ENCODE results near the gene GALNT10. TPM values are rescaled to one million over a fixed set of nuclear protein-coding genes. Genes with fewer than 3 reads are reported as not detected.

The GALNT10 gene
- polyA plus RNA-seq, 1 of the 3 experiments (the other 2 are of a cell fraction) = 56.3 TPM

GRCh38 chr5:154446195-154447088 is 255.9 kb downstream of the GALNT10 start (continued):
- TF ChIP-seq USF2 (IDR thresholded peaks at IDR 0.05; ENCODE audit: borderline replicate concordance, low read depth, low read length) (no peak), REST (IDR thresholded peaks at IDR 0.05; ENCODE audit: low read depth, low read length) (peak; percentile 75), NFIC (IDR thresholded peaks at IDR 0.05; ENCODE audit: borderline replicate concordance) (no peak), RAD21 (IDR thresholded peaks at IDR 0.05; ENCODE audit: low read length) (no peak), TCF12 (IDR thresholded peaks at IDR 0.05) (peak; percentile 36; the same call in 1 of the 2 replicates), FOSL2 (IDR thresholded peaks at IDR 0.05; ENCODE audit: borderline replicate concordance, low read depth) (no peak), EP300 (IDR thresholded peaks at IDR 0.05; ENCODE audit: borderline replicate concordance in 1 of 2, low read depth in 1 of 2, low read length in 1 of 2) (no peak), ELF1 (IDR thresholded peaks at IDR 0.05) (no peak)

- Histone ChIP-seq H3K36me3 (replicated peaks in 1 of 2; ENCODE audit: control insufficient read depth in 1 of 2, insufficient read depth in 2 of 2, low read length in 1 of 2) (peaks cover 10 to 26% of the 10 kb centered on the region in 2 experiments), H3K4me2 (peak overlapping the region; percentile 85), H3K4me3 (ENCODE audit: low read depth in 2 of 2, low read length in 1 of 2) (peak overlapping the region; percentile 96), H3K9me3 (no peaks in the 10 kb centered on the region), H3F3A (replicated peaks; ENCODE audit: insufficient read depth) (peaks cover 4% of the 10 kb centered on the region), H3K27ac (ENCODE audit: low read depth in 2 of 2, low read length in 1 of 2) (peak overlapping the region; percentile 44 to 53), H3K79me2 (ENCODE audit: insufficient read depth) (peaks cover 69% of the 10 kb centered on the region), H2AFZ (ENCODE audit: low read depth) (peak overlapping the region; percentile 72), H3K4me1 (ENCODE audit: control insufficient read depth in 1 of 2, insufficient read depth in 2 of 2, low read depth in 1 of 2, low read length in 1 of 2) (peaks cover 0 to 15% of the 10 kb centered on the region in 2 experiments; a peak in 3 of 4 replicates), H3K9ac (peak overlapping the region; percentile 76), H3K27me3 (ENCODE audit: insufficient read depth) (no peaks in the 10 kb centered on the region), H4K20me1 (ENCODE audit: insufficient read depth) (peaks cover 31% of the 10 kb centered on the region), H3K9me2 (no peaks in the 10 kb centered on the region)
- no peak for DNase-seq
- WGBS (ENCODE audit: low lambda C conversion rate) = 7% methylated on average over 10 of the region's 10 CpGs
- POLR2A ChIA-PET = no interaction called here
- CTCF ChIA-PET = interaction anchor here (0.9 to 2.1 kb wide), 5 partner anchors 16 to 374 kb away, joined by 3 to 6 read pairs (median 5); no protein-coding TSS in a partner anchor
- TF ChIP-seq REST (IDR thresholded peaks at IDR 0.05; ENCODE audit: low read depth, low read length) (no peak), RXRA (IDR thresholded peaks at IDR 0.05; ENCODE audit: borderline replicate concordance, low read depth) (no peak), ZBTB33 (IDR thresholded peaks at IDR 0.05; ENCODE audit: borderline replicate concordance, low read depth) (no peak), USF2 (IDR thresholded peaks at IDR 0.05; ENCODE audit: borderline replicate concordance, low read depth, low read length) (no peak), EP300 (IDR thresholded peaks at IDR 0.05; ENCODE audit: borderline replicate concordance in 1 of 2, low read depth in 1 of 2, low read length in 1 of 2) (no peak), POLR2AphosphoS5 (IDR thresholded peaks at IDR 0.05; ENCODE audit: low read depth, low read length) (no peak), YY1 (IDR thresholded peaks at IDR 0.05; ENCODE audit: low read depth) (no peak), MEF2A (IDR thresholded peaks at IDR 0.05; ENCODE audit: borderline replicate concordance, low read depth) (no peak), TCF12 (IDR thresholded peaks at IDR 0.05) (no peak; the same call in 1 of the 2 replicates), RFX5 (IDR thresholded peaks at IDR 0.05; ENCODE audit: low read length) (no peak), MAX (IDR thresholded peaks at IDR 0.05; ENCODE audit: low read depth) (no peak)
These were observed 256.7 kb downstream of the GALNT10 start for GRCh38 chr5:154447089-154447725.
